CD14-positive monocyte (primary cell): ENCODE data around the gene IFNG. TPM values are rescaled to one million over a fixed set of nuclear protein-coding genes. Genes with fewer than 3 reads are reported as not detected.

Experiments used
- DNase-seq, 3 donors: peaks; one replicate each; pipeline ENCODE4 v3.0.0-alpha.2; 2011 to 2022
- H2AFZ ChIP-seq: 2 replicates; pipeline ENCODE4 v1.6.0; 2012; ENCODE audit warnings: mild to moderate bottlenecking, low read depth, low read length, inconsistent platforms; ENCODE audit not compliant: insufficient read depth, poor library complexity, severe bottlenecking
- H3K27ac ChIP-seq, 2 donors: 1 replicate in 1 of 2; 2 replicates in 1 of 2; pipeline ENCODE4 v1.5.1; 2012 to 2013; ENCODE audit warnings: low read length in 2 of 2, control low read depth in 1 of 2, inconsistent platforms in 1 of 2, low read depth in 1 of 2, mild to moderate bottlenecking in 1 of 2
- H3K27me3 ChIP-seq, 2 donors: one replicate each; pipeline versions ENCODE4 v1.6.0 to v1.6.1; 2011 to 2013; ENCODE audit warnings: low read length in 2 of 2; ENCODE audit not compliant: control insufficient read depth in 2 of 2, insufficient read depth in 2 of 2
- H3K36me3 ChIP-seq, 2 donors: replicated peaks in 1 of 2; 1 replicate in 1 of 2; 2 replicates in 1 of 2; pipeline versions ENCODE4 v1.5.1 to v1.6.1; 2012 to 2013; ENCODE audit warnings: low read length in 2 of 2, control low read depth in 1 of 2, inconsistent platforms in 1 of 2, mild to moderate bottlenecking in 1 of 2; ENCODE audit not compliant: insufficient read depth in 2 of 2, control insufficient read depth in 1 of 2
- H3K4me1 ChIP-seq, 2 donors: 1 replicate in 1 of 2; 2 replicates in 1 of 2; pipeline versions ENCODE4 v1.5.1 to v1.6.1; 2012 to 2013; ENCODE audit warnings: low read length in 2 of 2, control low read depth in 1 of 2, inconsistent platforms in 1 of 2, mild to moderate bottlenecking in 1 of 2, moderate library complexity in 1 of 2; ENCODE audit not compliant: insufficient read depth in 2 of 2, control insufficient read depth in 1 of 2
- H3K4me2 ChIP-seq: replicated peaks from 2 replicates; pipeline ENCODE3; 2012; ENCODE audit warnings: low read length, moderate library complexity, mild to moderate bottlenecking; ENCODE audit not compliant: poor library complexity, severe bottlenecking; ENCODE audit errors: extremely low read depth
- H3K4me3 ChIP-seq, 3 experiments: fragments of 200-600 bp in 1 of 3; sonication (generic) in 1 of 3; replicated peaks in 1 of 3; 1 replicate in 2 of 3; 2 replicates in 1 of 3; pipeline ENCODE4 v1.5.1; 2011 to 2013; ENCODE audit warnings: low read length in 3 of 3, mild to moderate bottlenecking in 3 of 3, control low read depth in 2 of 3, low read depth in 2 of 3, inconsistent platforms in 1 of 3, moderate library complexity in 1 of 3
- H3K79me2 ChIP-seq: 2 replicates; pipeline ENCODE4 v1.6.0; 2012; ENCODE audit warnings: mild to moderate bottlenecking, control low read depth, inconsistent platforms, low read length, moderate library complexity; ENCODE audit not compliant: insufficient read depth
- H3K9ac ChIP-seq: 2 replicates; pipeline ENCODE4 v1.6.0; 2017; ENCODE audit warnings: low read length, mild to moderate bottlenecking; ENCODE audit not compliant: insufficient read depth, poor library complexity, severe bottlenecking
- H3K9me3 ChIP-seq, 2 donors: replicated peaks in 1 of 2; 1 replicate in 1 of 2; 2 replicates in 1 of 2; pipeline versions ENCODE4 v1.5.1 to v1.6.1; 2012 to 2013; ENCODE audit warnings: low read length in 2 of 2, control low read depth in 1 of 2; ENCODE audit not compliant: control insufficient read depth in 1 of 2, insufficient read depth in 1 of 2
- H4K20me1 ChIP-seq: 2 replicates; pipeline ENCODE4 v1.6.0; 2012; ENCODE audit warnings: mild to moderate bottlenecking, low read length, control low read depth, moderate library complexity; ENCODE audit not compliant: insufficient read depth
- H3K27ac Mint-ChIP-seq, 7 donors: one replicate each; pipeline ENCODE4 v1.8.0; 2020; ENCODE audit warnings: mild to moderate bottlenecking in 7 of 7, mixed read lengths in 7 of 7, moderate library complexity in 6 of 7, inconsistent platforms in 2 of 7
- H3K27me3 Mint-ChIP-seq, 3 donors: one replicate each; pipeline ENCODE4 v1.8.0; 2021 to 2022; ENCODE audit warnings: low read depth in 3 of 3, mild to moderate bottlenecking in 3 of 3, mixed read lengths in 3 of 3, moderate library complexity in 3 of 3, inconsistent platforms in 1 of 3
- H3K36me3 Mint-ChIP-seq, 2 donors: one replicate each; pipeline ENCODE4 v1.8.0; 2020; ENCODE audit warnings: mixed read lengths in 2 of 2, inconsistent platforms in 1 of 2, mild to moderate bottlenecking in 1 of 2
- H3K4me1 Mint-ChIP-seq: one replicate; pipeline ENCODE4 v1.8.0; 2020; ENCODE audit warnings: mild to moderate bottlenecking, mixed read lengths
- H3K4me3 Mint-ChIP-seq, 2 donors: one replicate each; pipeline ENCODE4 v1.8.0; 2020; ENCODE audit warnings: mild to moderate bottlenecking in 2 of 2, mixed read lengths in 2 of 2, moderate library complexity in 1 of 2
- H3K9me3 Mint-ChIP-seq, 7 donors: one replicate each; pipeline ENCODE4 v1.8.0; 2020 to 2022; ENCODE audit warnings: mixed read lengths in 7 of 7, mild to moderate bottlenecking in 6 of 7, moderate library complexity in 6 of 7, inconsistent platforms in 2 of 7
- CTCF ChIP-seq: fragments of 200-600 bp; IDR thresholded peaks from one replicate; pipeline ENCODE4 v1.8.0; 2022; ENCODE audit warnings: antibody characterized with exemption, mild to moderate bottlenecking
- WGBS: methylation state at CpG from one replicate; pipeline ENCODE4 v1.1.5; 2013; ENCODE audit warnings: missing lambda C conversion rate; ENCODE audit not compliant: insufficient coverage; 5-methylcytosine and 5-hydroxymethylcytosine counted together
- intact Hi-C, 2 donors: fragments of 100-400 bp; cut with micrococcal nuclease; formaldehyde crosslinking; loops; one replicate each; pipeline versions ENCODE4 v1.15.0 to v1.15.1; 2023
- polyA plus RNA-seq, 3 donors: library from polyadenylated mRNA; depleted of rRNA in 1 of 3; unstranded in 2 of 3; stranded (reverse) in 1 of 3; fragments of 300-500 nt in 2 of 3; fragments of >200 nt in 1 of 3; fragmentation: Illumina TruSeq in 2 of 3; gene quantifications; 1 replicate in 2 of 3; 2 replicates in 1 of 3; pipeline ENCODE4 v1.2.3, GENCODE V29; 2012 to 2021

The IFNG gene
- polyA plus RNA-seq, 3 donors: not detected

- no peaks in the 10 kb centered on the region for H3K79me2 ChIP-seq
- no peak overlapping the region for H2AFZ ChIP-seq
- H3K27me3 ChIP-seq: no peaks in the 10 kb centered on the region
- no peak overlapping the region for H3K4me3 ChIP-seq
- no peak for DNase-seq
- Mint-ChIP-seq H3K4me3 (no peak overlapping the region), H3K36me3 (no peaks in the 10 kb centered on the region), H3K27ac (no peak overlapping the region), H3K4me1 (no peaks in the 10 kb centered on the region), H3K27me3 (peaks cover 0 to under 1% (median under 1%) of the 10 kb centered on the region in 3 donors), H3K9me3 (no peaks in the 10 kb centered on the region)
- H3K36me3 ChIP-seq: no peaks in the 10 kb centered on the region
- H3K4me2 ChIP-seq: no peak overlapping the region
- H3K4me1 ChIP-seq: no peaks in the 10 kb centered on the region
- H3K9ac ChIP-seq: no peak overlapping the region
- H3K27ac ChIP-seq: no peak overlapping the region
- WGBS: no CpG with 5 or more reads among the region's 1 CpG
- intact Hi-C loops: no loop called here
- H4K20me1 ChIP-seq: no peaks in the 10 kb centered on the region
- TF ChIP-seq CTCF: no peak
- no peaks in the 10 kb centered on the region for H3K9me3 ChIP-seq
Observed at GRCh38 chr12:68156636-68157035, 2.9 kb downstream of the IFNG start.

- Mint-ChIP-seq H3K4me1 (no peaks in the 10 kb centered on the region), H3K27me3 (peaks cover 0 to 1% (median 0%) of the 10 kb centered on the region in 3 donors)
- no CpG with 5 or more reads among the region's 1 CpG for WGBS
Observed at GRCh38 chr12:68154779-68155178, 4.8 kb downstream of the IFNG start.

More at GRCh38 chr12:68154779-68155178, 4.8 kb downstream of the IFNG start:
- H3K27ac Mint-ChIP-seq: no peak overlapping the region
- no peak overlapping the region for H3K4me3 Mint-ChIP-seq
- Histone ChIP-seq H3K4me3 (no peak overlapping the region), H4K20me1 (no peaks in the 10 kb centered on the region), H3K27me3 (no peaks in the 10 kb centered on the region), H3K9ac (no peak overlapping the region), H3K79me2 (no peaks in the 10 kb centered on the region), H3K36me3 (no peaks in the 10 kb centered on the region), H3K27ac (no peak overlapping the region), H3K4me1 (no peaks in the 10 kb centered on the region), H2AFZ (no peak overlapping the region), H3K4me2 (no peak overlapping the region), H3K9me3 (no peaks in the 10 kb centered on the region)
- DNase-seq: no peak
- TF ChIP-seq CTCF: no peak
- H3K9me3 Mint-ChIP-seq: no peaks in the 10 kb centered on the region
- intact Hi-C loops: no loop called here
- no peaks in the 10 kb centered on the region for H3K36me3 Mint-ChIP-seq
